GM19351 (cell line): Measurements from ENCODE around the gene RENBP.

Experiments
- ATAC-seq: cut with Tn5 transposase; IDR thresholded peaks from one replicate; pipeline ENCODE4 v1.9.1; 2021; ENCODE audit warnings: mild to moderate bottlenecking, moderate library complexity; ENCODE audit not compliant: unreplicated experiment

Gene RENBP

DNA sequence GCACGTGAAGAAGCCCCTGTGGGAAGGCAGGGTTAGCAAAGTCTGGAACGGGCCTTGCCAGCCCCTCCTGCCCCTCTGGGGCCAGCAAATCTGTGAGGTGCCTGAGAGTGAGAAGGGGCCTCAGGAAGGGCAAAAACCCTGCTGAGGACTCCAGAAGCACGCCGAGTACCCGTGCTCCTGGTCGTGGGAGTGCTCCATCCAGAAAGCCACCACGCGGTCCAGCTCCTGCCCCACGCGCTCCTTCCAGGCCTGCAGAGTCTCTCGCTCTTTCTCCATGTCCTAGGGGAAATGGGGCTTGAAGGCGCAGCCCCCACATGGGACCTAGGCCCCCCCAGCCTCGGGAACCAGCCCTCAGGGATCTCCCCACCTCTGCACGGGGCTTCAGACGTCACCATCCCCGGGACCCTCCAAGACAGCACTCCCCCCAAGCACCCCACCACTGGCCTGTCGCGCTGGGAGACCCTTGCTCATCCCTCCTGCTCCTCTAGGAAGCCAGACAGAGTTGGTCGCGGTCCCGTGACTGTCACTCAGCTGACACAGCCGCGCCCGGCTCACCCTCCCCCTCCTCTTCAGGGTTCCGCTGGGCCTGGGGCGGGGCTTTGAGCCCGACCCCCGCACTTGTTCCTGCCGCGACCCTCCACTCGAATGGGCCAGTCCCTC is at the start of gene RENBP:
TSS of gene RENBP (minus strand) at position 504 of the 660 bp plus-strand sequence. CDS start at position 471, 33 bp downstream.
- ATAC-seq: no peak

- no peak for ATAC-seq
Observed at GRCh38 chrX:153993978-153994377, 49.5 kb upstream of the RENBP start.

DNA sequence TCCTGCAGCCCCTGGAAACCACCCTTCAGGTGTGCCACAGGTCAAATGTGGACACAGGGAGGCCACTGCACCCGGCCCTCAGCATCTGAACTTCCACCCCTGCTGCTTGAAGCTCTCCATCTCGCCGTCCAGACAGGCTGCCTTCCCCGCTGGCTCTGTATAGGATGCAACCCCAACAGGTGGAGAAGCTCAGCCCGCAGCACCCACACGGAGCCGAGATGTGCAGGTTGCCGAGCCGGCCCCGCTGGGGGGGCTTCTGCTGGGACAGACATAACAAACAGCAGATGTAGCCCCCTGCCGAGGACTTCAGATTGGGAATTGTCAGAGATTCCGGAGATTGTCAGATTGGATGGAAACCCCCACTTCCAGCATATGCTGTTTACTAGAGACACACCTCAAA is 48.6 kb upstream of the RENBP start:
- ATAC-seq: no peak

DNA sequence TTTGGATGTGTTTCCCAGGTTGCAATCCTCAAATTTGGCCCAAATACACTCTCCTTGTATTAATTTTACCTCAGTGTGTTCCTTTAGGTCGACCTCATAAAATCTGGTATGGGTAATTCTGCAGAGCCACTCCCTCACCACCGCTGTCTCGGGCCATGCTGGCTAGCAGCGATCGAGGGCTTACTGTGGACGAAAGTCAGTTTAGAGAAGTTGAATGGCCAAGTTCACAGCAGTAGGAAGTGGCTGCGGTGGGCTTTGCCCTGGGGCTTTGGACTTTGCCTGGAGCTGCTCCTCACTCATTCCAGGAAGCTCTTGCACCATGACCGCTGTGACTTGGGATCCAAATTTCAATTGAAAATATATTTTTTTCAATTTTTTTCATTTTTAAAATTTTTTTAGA is 47.7 kb upstream of the RENBP start:
- ATAC-seq: no peak

DNA sequence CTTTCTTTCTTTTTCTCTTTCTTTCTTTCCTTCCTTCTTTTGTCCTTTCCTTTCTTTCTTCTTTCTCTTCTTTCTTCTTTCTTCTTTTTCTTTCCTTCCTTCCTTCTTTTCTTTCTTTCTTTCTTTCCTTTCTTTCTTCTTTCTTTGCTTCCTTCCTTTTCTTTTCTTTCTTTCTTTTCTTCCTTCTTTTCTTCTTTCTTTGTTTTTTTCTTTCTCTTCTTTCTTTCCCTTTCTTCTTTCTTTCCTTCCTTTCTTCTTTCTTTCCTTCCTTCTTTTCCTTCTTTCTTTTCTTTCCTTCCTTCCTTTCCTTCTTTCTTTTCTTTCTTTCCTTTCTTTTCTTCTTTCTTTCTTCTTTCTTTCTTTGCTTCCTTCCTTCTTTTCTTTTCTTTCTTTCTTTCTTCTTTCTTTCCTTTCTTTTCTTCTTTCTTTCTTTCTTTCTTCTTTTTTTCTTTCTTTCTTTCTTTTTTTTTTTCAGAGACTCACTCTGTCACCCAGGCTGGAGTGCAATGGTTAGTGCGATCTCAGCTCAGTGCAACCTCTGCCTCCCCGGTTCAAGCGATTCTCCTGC is 46.7 kb upstream of the RENBP start:
- no peak for ATAC-seq

DNA sequence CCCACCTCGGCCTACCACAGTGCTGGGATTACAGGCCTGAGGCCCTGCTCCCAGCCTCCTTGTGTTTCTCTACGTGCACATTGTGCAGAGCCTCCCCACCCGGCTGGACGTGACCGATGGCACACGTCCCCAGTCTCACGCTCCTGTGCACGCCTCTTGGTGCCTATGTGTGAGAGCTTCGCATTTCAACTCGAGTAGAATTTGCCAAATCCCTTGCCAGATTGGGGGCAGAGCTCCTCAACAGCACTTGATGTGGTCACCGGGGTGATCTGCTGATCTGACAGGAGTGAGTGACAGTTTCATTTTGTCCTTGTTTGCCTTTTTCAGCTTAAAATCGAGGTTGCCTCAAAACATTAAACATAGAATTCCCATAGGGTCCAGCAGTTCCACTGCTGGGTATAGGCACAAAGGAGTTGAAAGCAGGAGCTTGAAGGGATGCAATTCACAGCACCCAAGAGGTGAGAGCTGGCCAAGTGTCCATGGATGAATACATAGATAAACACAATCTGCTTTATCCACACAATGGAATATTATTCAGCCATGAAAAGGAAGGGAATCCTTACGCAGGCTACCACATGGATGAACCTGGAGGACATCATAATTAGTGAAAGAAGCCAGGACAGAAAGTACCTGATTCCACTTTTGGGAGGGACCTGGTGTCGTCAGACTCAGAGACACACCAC is 45.7 kb upstream of the RENBP start:
- no peak for ATAC-seq

DNA sequence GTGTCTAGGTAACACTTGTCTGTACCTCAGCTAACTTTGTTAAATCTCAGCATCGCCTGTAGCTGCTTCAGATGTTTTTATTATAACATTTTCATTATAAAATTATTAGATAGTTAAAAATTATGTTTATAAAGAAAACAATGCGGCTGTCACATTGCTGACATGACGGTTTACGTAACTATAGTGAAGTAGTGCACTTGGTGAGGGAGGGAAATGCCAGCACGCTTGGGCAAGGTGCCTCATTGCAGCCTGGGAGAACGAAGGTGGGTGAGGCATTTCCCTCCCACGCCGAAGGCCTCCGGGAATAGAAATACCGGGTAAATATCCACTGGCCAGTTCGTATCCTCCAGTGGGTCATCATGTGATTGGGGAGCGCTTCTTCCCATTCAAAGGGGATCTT is 44.0 kb upstream of the RENBP start:
- no peak for ATAC-seq

- ATAC-seq: no peak
Observed at GRCh38 chrX:153984351-153985178, 40.1 kb upstream of the RENBP start.

DNA sequence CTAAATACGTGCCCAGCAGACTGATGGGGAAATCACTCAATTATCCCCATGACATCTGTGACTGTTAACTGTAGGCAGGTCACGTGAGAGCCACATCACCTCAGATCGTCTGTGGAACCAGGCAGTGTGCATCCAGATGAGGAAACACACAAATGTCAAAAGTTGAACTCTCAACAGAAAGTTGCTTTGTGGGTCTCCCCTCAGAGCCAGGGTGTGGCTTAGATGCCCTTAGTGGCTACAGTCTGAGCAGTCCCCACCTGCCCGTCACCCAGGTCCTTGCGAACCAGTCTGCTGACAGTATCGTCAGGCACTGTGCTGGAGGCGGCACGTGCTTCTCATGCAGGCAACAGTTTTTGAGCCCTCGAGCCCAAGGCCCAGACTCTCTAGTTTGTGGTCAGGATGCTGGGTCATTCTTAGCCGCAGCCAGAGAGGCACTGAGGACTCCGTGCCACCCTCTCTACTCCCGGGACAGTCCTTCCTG is 38.9 kb upstream of the RENBP start:
- ATAC-seq: no peak

DNA sequence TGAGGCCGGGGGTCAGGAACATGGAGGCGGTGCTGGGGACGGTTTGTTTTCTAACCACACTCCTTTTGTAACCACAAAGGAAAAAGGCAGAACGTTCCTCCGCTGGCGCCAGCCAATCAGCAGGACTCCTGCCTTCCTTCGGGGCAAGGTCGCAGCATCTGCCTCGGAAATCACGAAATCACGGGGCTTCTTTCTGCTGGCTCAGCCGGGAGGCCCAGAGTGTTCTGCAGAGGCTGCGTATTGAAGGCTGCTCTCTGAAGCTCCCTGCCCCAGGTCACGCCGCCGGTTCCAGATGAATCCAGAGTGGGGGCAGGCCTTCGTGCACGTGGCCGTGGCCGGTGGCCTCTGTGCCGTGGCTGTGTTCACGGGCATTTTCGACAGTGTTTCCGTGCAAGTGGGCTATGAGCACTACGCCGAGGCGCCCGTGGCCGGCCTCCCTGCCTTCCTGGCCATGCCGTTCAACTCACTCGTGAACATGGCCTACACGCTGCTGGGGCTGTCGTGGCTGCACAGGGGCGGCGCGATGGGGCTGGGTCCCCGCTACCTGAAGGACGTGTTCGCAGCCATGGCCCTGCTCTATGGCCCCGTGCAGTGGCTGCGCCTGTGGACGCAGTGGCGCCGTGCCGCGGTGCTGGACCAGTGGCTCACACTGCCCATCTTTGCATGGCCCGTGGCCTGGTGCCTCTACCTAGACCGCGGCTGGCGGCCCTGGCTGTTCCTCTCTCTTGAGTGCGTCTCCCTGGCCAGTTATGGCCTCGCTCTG is 37.5 kb upstream of the RENBP start:
- ATAC-seq: no peak

- ATAC-seq: no peak
Observed at GRCh38 chrX:153981231-153981630, 36.8 kb upstream of the RENBP start.

GRCh38 chrX:153980394-153980793 is 36.0 kb upstream of the RENBP start:
- peak; percentile 51 for ATAC-seq

- ATAC-seq: no peak
Observed at GRCh38 chrX:153974726-153975286, 30.4 kb upstream of the RENBP start.

DNA sequence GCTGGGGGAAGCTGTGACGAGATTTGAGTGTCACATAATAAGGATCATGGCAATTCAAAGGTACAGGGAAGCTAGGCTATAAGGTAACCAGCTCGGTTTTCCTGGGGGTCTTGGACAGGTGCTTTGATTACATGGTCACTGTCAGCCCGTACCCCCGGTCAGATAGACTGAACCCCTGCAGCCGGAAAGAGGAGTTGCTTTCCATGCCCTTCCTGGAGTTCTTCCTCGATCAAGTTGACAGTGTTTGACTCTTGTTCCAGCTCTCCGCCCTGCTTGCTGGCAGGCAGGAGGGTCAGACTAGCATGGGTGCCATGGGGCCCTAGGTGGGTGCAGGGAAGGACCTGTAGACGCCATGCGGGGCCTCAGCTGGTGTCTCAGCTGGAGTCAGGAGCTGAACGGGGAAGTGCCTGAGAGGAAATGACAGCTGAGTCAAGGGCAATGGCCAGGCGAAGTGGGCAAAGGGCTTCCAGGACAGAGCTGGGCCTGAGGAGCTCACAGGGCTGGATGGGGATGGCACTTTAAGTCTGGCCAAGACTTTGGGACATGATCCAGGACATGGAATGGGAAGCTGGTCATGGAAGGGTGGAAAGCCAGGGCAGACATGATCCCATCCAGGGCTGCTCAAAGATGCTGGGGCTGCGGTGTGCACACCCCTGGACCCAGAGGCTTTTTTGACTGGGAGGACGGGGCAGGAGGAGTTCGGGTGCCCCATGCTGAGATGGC is 29.7 kb upstream of the RENBP start:
- ATAC-seq: no peak

GRCh38 chrX:153973127-153974002 is 28.9 kb upstream of the RENBP start:
- no peak for ATAC-seq

DNA sequence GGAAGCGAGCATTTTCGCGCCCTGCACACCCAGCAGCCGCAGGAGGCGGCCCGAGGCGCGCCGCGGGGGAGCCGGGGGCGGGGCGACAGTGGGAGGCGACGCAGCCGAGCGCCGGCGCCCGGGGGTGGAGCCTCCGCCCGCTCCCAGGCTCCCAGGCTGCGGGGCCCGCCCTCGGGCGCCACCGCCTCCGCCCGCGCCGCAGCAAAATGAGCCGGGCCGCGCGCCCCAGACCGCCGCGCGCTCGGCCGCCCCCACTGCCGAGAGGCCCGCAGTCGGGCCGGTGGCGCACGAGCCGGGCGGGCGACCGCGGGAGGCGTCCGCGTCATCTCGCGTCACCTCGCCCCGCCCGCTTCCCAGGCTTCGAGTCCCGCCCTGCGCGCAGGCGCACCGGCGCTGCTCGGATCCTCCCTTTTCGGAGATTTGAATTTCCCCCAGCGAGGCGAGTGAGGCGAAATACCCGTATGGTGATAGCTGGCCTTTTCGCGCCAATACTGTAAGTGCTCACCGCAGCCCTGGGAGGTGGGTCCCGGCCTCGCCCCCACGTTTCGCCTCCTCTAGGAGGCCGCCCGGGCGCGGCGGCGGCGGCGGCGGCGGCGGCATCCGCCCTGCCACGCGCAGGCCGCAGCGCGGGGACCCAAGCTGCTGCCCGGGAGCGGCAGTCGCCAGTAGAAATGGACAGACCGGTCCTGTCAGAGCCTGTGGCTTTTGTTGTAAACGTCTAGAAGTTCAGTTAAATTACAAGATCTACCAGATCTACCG is 28.1 kb upstream of the RENBP start, which contains the start of gene TMEM187:
TSS of gene TMEM187 (plus strand) at position 387 of the 759 bp plus-strand sequence. CDS start 9,309 bp downstream, outside the sequence.
- ATAC-seq: peak; percentile 45

DNA sequence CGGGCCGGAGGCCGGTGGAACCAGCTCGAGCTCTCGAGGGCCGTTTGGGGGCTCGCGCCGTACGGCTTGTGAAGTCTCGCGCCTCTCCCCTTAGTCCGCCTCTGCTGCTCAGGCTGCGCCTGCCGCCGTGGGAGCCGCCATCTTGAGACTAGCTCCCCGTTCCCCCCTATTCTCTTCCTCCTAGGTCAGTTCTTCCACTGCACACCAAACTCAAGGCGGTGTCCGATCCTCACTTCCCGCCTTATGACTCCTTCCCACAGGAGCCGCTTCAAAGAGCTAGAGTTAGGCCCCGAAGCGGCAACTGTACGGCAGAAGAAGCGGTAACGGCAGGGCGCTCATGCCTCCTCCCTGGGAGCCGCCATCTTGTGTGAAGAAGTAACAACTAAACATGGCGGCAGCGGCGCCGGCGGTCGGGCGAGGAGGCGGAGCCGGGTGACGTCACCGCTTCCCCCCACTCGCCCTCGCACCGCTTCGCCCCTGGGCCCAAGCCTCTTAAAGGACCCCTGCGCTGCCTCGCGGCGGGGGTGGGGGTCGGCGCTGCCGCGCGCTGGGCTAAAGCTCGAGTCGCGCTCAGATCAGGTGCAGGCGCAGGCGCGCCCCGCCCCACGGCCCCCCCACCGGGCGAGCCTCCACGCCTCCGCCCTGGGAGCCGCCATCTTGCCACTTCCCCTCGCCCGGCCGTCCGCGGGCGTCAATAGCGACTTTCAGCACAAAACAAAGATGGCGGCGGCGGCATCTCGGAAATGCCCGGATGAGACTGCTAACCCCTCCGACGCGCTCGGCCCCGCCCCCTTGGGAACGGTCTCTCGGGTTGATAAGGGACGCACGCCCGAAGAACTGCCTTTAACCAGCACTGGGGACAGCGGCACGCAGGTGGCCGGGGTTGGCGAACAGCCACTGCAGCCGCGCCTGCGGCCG is 27.3 kb upstream of the RENBP start, which contains the start of gene HCFC1:
TSS of gene HCFC1 (minus strand) at position 369 of the 918 bp plus-strand sequence. CDS start 978 bp downstream, outside the sequence.
- peak; percentile 32 for ATAC-seq
